GM18505 (cell line): ENCODE measurements around the gene CLEC16A.

ENCODE experiments used
- ATAC-seq: cut with Tn5 transposase; IDR thresholded peaks from one replicate; pipeline ENCODE4 v1.9.1; 2021; ENCODE audit not compliant: unreplicated experiment
- POLR2A ChIP-seq: IDR thresholded peaks from 4 replicates; pipeline ENCODE4 v1.6.1; 2011; ENCODE audit warnings: borderline replicate concordance; ENCODE audit not compliant: insufficient read depth, insufficient read length; ENCODE audit errors: extremely low read depth

The CLEC16A gene

DNA sequence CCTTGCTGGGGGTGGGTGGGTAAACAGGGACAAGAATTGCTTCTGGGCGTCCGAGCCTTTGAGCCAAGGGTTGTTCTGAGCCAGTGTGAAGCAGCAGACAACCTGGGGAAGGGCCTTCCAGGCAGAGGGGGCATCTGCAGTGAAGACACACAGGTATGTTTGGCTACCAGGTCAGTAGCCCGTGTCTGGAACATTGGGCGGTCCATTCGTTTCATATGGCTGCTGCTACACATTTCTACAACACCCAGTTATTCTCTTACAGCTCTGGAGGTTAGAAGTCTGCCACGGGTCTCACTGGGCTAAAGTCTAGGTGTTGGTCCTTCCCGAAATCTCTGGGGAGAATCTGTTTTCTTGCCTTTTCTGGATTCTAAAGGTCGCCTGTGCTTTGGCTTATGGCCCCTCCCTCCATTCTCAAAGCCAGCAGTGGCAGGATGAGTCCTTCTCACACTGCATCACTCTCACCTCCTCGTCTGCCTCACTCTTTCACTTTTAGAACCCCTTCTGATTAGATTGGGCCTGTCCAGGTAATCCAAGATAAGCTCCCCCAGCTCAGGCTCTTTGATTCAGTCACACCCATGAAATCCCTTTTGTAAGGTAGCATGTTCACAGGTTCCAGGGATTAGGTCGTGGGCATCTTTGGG is 136.1 kb downstream of the CLEC16A start:
- ATAC-seq: no peak
- no peak for TF ChIP-seq POLR2A

DNA sequence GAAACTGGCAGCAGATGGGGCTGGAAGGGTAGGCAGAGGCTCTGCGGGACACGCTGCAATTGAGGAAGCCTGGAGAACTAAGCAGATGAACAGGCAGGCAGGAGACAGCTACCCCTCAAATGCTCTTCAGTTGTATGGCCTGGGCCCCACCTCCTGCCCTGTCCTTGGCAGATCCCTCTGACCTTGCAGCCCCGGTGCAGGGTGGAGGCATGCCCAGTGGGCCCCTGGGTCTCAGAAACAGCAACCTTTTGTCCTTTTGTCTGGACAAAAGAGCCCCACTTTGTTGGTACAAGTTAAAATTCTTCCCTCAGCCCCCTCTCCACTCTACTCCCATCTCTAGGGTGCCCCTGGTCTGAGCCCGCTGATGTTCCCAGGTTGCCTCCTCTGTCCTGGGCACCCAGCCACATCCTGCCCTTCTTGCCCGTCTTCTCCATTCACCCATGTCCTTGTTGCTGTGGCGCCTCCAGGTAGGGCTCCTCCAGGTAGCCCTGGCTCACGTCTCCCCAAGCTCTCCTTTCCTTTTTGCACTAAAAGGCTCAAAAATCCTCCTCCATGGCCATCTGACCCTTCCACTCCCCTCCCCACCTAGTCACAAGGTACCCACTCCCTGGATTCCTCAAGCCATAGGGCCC is 136.8 kb downstream of the CLEC16A start:
- no peak for ATAC-seq
- no peak for TF ChIP-seq POLR2A

DNA sequence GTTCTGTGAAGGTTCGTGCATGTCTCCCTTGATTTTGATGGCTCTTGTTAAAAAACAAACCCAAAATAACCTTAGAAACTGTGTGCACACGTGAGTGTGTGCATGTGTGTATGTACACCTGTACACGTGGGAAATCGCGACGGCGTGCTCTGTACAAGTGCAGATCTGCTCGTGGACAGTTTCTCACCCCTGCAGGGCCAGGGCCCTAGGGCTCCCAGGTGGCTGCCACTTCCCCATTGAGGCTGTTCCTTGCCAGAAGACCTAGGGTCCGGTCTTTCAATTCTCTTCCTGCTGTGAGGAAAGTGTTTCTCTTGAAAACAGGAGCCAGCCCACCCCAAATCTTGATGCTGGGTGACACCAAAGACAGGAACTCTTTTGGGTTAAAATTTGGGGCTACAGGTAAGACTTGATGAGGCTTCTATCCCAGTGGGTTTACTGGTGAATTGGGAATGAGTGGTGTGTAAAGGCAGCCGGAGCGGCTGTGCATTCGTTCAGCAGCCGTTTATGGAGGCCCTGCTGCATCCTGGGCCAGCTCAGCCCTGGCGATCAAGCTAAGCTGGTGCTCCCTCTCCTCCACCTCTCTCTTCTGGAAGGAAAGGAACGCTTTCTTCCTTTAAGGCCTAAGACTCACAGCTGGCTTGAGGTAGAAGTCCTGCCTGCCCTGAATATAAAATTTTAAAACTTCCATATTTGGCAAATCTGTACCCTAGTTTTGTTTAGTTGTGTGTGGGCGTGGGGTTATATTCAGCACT is 137.9 kb downstream of the CLEC16A start:
- TF ChIP-seq POLR2A: no peak
- ATAC-seq: no peak

DNA sequence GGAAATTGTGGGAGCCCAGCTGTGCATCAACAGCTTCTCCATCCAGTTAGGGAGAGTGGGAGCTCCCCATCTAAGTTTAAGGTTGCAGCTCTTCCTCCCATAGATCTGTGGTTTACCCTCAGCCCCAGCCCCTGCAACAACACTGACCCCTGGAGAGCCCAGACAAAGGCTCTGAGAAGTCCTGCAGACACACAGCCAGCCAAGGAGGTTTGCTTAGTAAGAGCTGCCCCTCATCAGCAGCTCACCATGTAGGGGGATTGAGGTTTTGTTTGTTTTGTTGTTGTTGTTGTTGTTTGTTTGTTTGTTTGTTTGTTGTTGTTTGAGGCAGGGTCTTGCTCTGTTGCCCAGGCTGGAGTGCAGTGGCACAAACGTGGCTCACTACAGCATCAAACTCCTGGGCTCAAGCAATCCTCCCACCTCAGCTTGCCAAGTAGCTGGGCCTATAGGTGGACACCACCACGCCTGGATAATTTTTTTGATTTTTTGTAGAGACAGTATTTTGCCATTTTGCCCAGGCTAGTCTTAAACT is 138.6 kb downstream of the CLEC16A start:
- no peak for TF ChIP-seq POLR2A
- ATAC-seq: no peak

DNA sequence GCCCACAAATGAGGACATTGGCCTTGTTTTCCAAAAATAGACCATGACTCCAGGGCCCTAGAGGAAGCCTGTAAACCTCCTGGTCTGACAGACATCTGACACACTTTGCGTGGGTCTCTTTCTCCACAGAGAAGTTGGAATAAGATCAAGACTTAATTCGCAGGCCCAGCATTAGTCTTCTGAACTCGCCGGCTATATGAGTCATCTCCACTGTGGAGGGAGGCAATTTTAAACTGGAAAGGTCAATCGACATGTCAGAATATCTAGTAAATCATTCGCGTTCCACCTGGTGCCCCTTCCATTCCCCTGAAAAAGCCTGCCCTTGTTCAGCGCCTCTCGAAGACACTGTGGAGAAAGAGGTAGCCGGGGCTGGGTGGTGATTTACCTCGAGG is 140.1 kb downstream of the CLEC16A start:
- no peak for TF ChIP-seq POLR2A
- no peak for ATAC-seq

DNA sequence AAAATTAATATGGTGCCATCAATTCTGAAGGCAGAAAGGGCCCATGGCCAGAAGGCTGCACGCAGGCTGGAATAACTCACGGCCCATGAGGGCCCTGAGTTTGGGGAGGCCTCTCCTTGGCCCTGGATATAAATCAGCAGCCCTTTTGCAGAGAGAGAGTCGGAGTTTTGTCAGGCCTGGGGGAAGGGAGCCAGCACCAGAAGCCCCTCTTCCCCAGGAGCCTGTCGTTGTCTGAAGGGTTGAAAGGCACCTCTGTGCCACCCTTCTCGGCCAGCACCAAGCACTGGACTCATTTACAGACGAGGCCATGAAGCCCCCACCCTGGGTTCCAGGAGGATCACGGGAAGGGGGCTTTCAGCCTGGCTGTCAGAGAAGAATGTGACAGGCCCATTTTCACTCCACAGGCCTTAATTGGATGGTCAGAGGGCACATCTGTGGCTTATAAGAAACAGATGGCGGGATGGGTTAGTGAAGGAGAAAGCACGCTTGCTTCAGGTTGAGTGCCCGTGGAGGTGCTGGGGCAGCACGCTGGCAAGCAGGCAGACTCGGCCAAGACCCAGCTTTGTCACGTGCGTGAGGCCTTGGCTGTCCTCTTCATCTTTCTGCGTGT is 140.6 kb downstream of the CLEC16A start:
- TF ChIP-seq POLR2A: no peak
- no peak for ATAC-seq

DNA sequence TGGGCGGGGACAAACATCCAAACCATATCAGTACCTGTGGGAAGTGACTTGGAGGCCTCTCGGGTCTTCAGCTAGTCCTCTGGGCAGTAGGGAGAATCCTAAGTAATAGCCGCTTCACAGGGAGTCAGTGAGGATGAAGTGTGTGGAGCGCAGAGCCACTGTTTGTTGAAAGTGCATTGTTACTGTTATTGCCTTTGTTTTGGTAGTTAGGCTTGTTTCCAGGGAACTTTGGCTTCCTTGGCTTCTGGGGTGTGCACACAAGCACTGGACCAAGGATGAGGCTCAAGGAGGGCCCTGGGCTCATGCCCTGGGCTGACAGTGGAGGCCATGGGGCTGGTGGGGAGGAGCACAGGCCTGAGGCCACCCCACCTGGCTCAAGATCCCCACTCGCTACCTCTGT is 141.6 kb downstream of the CLEC16A start:
- no peak for ATAC-seq

DNA sequence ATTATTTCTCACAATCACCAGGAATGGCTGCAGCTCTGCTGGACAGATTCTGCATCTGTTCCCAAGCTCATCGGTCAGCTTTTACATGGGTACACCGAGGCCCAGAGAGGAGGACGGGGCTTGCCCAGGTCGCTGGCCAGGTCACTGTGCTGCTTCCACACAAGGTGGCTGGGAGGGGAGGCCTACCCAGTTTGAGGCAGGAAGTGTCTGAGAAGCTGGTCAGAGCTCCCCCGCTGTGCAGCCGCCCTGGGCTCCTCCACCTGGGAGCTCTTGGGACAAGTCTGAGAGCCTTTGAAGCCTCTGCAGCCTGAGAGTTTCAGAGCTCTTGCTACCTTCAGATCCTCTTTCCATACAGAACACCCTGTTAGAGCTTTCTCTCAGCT is 143.3 kb downstream of the CLEC16A start:
- no peak for TF ChIP-seq POLR2A
- no peak for ATAC-seq

More for the DNA sequence above, 141.6 kb downstream of the CLEC16A start:
- TF ChIP-seq POLR2A: no peak

DNA sequence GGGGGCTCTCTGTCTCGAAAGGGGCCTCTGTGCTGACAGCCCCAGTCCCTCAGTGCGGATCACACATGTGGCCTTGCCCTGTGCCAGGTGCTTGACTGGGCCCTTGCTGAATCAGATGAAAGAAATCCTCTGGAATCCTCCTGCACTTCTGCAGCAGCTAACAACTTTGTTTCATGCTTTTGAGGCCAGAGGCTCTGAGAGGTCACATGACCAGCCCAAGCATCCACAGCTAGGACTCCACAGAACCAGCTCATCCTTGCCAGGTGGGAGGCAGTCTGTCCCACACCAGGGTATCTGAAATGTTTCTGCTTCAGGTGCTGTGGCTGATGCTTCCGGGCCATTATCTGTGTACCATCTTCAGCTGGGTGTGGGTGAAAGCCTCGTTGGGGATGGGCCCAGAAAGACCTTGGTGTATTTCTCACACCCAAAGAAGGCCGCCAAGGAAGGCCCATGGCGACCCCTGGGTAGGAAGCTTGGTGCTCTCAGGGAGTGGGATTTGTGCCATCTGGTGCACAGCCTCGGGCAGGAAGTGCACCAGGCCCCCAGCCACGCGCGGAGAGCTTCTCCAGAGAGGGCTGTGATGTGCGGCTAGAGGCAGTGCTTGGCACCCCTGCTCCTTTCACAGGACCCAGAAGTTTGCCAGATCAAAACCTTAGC is 143.8 kb downstream of the CLEC16A start:
- TF ChIP-seq POLR2A: no peak
- ATAC-seq: no peak

DNA sequence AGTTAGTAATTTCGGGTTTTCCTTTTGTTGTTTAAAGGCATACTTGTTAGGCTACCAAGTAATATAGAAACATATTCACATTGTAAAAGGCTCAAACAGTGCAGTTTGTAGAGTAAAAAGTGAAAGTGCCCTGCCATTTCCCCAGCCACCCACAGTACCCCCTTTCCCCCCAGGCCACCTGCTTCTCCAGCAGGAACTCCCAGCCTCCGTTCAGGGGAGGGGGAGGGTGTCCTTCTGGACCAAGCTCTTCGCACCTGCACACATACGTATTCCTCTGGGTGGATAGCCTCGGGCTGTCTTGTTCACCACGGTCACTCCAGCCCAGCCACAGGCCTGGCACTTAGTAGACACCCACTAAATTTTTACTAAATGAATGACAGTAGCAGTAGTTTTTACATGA is 144.5 kb downstream of the CLEC16A start:
- TF ChIP-seq POLR2A: no peak
- no peak for ATAC-seq

DNA sequence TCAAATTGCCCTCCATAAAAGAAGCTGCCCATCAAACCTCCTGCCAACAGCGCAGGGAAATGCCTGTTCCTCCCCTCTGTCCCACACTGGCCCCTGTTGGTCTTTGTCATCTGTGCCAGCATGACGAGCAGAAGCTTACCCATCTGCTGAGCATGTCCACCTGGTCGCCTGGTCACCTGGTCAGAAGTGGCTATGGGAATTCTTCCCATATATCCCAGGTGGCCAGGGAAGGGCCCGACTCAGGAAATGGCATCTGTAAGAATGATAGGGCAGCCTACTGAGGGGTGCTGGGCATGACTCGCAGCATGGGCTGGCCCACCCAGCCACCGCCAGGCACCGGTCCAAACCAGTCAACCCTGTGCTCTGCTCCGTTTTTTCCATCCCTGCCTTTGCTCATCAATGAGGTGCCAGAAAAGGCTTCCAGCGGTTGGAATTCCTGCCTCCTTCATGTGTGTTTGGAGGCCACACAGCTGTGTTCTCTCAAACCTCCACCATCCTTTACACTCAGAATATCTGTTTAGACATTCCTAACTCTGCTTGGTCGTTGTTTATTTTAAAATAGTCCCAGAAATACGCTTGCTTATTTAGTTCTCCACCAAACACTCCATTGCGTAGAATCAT is 145.2 kb downstream of the CLEC16A start:
- no peak for TF ChIP-seq POLR2A
- no peak for ATAC-seq

DNA sequence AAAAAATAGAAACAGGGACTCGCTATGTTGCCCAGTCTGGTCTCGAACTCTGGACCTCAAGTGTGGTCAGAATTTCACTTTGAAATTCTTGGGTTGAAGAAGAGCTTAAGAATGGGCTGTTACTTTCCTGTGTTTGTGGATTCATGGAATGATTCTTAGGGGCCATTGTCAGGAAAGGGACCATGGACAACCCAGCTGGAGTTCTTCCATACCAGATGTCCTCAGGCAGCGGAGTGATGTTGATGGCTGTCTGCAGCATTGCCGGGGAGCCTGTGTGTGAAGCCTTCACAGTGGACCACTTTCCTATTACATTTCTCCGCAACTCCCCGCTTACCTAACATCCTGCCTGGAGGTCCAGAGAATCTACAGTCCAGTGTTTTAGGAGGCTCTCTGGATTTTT is 145.9 kb downstream of the CLEC16A start:
- ATAC-seq: no peak
- TF ChIP-seq POLR2A: no peak

DNA sequence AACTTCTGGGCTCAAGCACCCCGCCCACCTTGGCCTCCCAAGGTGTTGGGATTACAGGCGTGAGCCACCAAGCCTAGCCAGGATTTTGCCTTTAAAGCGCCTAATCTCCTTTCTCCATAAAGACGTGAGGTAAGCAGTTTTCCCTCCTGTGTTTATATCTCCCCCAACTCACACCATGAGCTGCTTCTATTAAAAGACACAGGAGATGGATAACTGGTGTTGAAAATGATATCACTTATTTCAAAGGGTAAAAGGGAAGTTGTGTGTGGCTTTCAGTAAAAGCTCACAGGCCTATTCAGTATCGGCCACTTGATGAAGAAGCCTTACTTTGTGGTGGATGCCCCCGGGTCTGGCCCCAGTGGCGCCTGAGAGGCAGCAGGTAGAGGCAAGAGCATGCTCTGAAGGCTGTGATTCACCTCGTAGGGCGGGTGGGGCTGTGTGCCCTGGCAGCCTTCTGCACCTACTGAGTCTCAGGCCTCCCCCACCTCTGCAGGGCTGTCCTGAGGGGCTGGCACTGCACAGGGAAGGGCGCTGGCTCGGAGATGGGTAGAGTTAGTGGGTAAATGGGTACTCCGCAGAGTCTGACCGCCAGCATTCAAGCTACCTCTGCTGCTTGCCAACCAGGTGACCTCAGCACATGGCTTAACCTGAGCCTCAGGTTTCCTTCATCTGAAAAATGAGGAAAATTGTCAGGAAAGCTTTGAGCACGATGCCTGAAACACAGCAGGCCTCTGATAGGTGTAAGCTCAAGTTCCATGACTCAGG is 146.8 kb downstream of the CLEC16A start:
- no peak for TF ChIP-seq POLR2A
- ATAC-seq: no peak
